H1 (cell line): Measurements from ENCODE around the gene JMJD8. TPM values are rescaled to one million over a fixed set of nuclear protein-coding genes. Genes with fewer than 3 reads are reported as not detected.

ENCODE experiments used
- CTCF ChIA-PET: fragments of 300-600 bp; sonication (Branson Sonifier 250); formaldehyde crosslinking; loops from one replicate; lab custom pipeline; 2021; ENCODE audit not compliant: partially characterized antibody; lab: Charles Lee
- POLR2A ChIA-PET: fragments of 300-600 bp; sonication (Branson Sonifier 250); formaldehyde crosslinking; loops from one replicate; lab custom pipeline; 2021; ENCODE audit warnings: inconsistent platforms; ENCODE audit not compliant: partially characterized antibody; lab: Charles Lee
- DNase-seq, 2 experiments: peaks; one replicate each; pipeline versions ENCODE4 v3.0.0 to v3.0.0-alpha.2; 2010 to 2022; ENCODE audit warnings: low spot score in 2 of 2, low read depth in 1 of 2, mixed read lengths in 1 of 2
- FAIRE-seq: peaks from 2 replicates; lab custom pipeline; 2011; peaks lifted over from hg19 to GRCh38; lab: Jason Lieb, UNC
- H2AFZ ChIP-seq: 2 replicates; pipeline ENCODE4 v1.8.1; 2012; ENCODE audit warnings: low read length, inconsistent platforms
- H2AK5ac ChIP-seq: 2 replicates; pipeline ENCODE4 v1.6.1; 2013; ENCODE audit warnings: low read depth, low read length
- H2BK120ac ChIP-seq: replicated peaks from 2 replicates; pipeline ENCODE3; 2013; ENCODE audit warnings: low read depth, low read length, inconsistent platforms
- H2BK12ac ChIP-seq: 2 replicates; pipeline ENCODE4 v1.6.1; 2013; ENCODE audit warnings: low read depth, low read length
- H2BK15ac ChIP-seq: 2 replicates; pipeline ENCODE4 v1.6.1; 2013; ENCODE audit warnings: low read length
- H2BK20ac ChIP-seq: 2 replicates; pipeline ENCODE4 v1.6.1; 2013; ENCODE audit warnings: low read length
- H2BK5ac ChIP-seq: 2 replicates; pipeline ENCODE4 v1.6.1; 2013; ENCODE audit warnings: low read depth, low read length
- H3K14ac ChIP-seq: 2 replicates; pipeline ENCODE4 v1.6.1; 2013; ENCODE audit warnings: inconsistent platforms; ENCODE audit not compliant: insufficient read length
- H3K18ac ChIP-seq: 2 replicates; pipeline ENCODE4 v1.6.1; 2013; ENCODE audit warnings: low read length; ENCODE audit errors: extremely low read depth
- H3K23ac ChIP-seq: 2 replicates; pipeline ENCODE4 v1.6.1; 2013; ENCODE audit warnings: inconsistent platforms; ENCODE audit not compliant: insufficient read length
- H3K23me2 ChIP-seq: 2 replicates; pipeline ENCODE4 v1.6.1; 2013; ENCODE audit warnings: low read depth, low read length
- H3K27ac ChIP-seq: 2 replicates; pipeline ENCODE4 v1.6.1; 2011; ENCODE audit warnings: low read depth, low read length, inconsistent platforms
- H3K27me3 ChIP-seq, 4 experiments: replicated peaks in 1 of 4; 1 replicate in 1 of 4; 2 replicates in 3 of 4; pipeline versions ENCODE4 v1.6.1 to v1.8.1; 2011 to 2013; ENCODE audit warnings: low read length in 3 of 4, mild to moderate bottlenecking in 3 of 4, inconsistent platforms in 2 of 4, mixed read lengths in 2 of 4, moderate library complexity in 1 of 4; ENCODE audit not compliant: control insufficient read depth in 3 of 4, insufficient read depth in 3 of 4; ENCODE audit errors: extremely low read depth in 1 of 4
- H3K36me3 ChIP-seq, 4 experiments: 2 replicates each; pipeline versions ENCODE4 v1.6.1 to v1.8.1; 2011 to 2013; ENCODE audit warnings: mild to moderate bottlenecking in 4 of 4, low read length in 3 of 4, moderate library complexity in 2 of 4, control low read depth in 1 of 4, inconsistent platforms in 1 of 4; ENCODE audit not compliant: insufficient read depth in 4 of 4, control insufficient read depth in 2 of 4
- H3K4ac ChIP-seq: replicated peaks from 2 replicates; pipeline ENCODE3; 2013; ENCODE audit warnings: low read length, low read depth, mixed read lengths, inconsistent platforms; ENCODE audit not compliant: insufficient read length
- H3K4me1 ChIP-seq, 4 experiments: replicated peaks in 1 of 4; 1 replicate in 1 of 4; 2 replicates in 3 of 4; pipeline versions ENCODE4 v1.6.1 to v1.8.1; 2011 to 2013; ENCODE audit warnings: low read length in 3 of 4, inconsistent platforms in 2 of 4, mixed read lengths in 1 of 4; ENCODE audit not compliant: insufficient read depth in 4 of 4, control insufficient read depth in 3 of 4
- H3K4me2 ChIP-seq, 2 experiments: 2 replicates each; pipeline versions ENCODE4 v1.6.1 to v1.8.1; 2011 to 2013; ENCODE audit warnings: low read depth in 2 of 2, low read length in 2 of 2, control low read depth in 1 of 2, inconsistent platforms in 1 of 2, mild to moderate bottlenecking in 1 of 2; ENCODE audit not compliant: insufficient read depth in 1 of 2
- H3K4me3 ChIP-seq, 4 experiments: fragments of 200-600, 300-600 bp in 1 of 4; sonication (generic), shearing (Covaris generic), sonication (Bioruptor Twin) in 1 of 4; 2 replicates each; pipeline versions ENCODE4 v1.5.1 to v1.8.1; 2011 to 2016; ENCODE audit warnings: low read length in 4 of 4, low read depth in 3 of 4, control low read depth in 2 of 4, inconsistent platforms in 2 of 4, mild to moderate bottlenecking in 2 of 4, mixed read lengths in 1 of 4, moderate library complexity in 1 of 4; ENCODE audit not compliant: insufficient read depth in 2 of 4; ENCODE audit errors: extremely low read depth in 1 of 4
- H3K56ac ChIP-seq: replicated peaks from 2 replicates; pipeline ENCODE3; 2013; ENCODE audit warnings: low read depth, mild to moderate bottlenecking, mixed read lengths, low read length, inconsistent platforms; ENCODE audit not compliant: insufficient read length
- H3K79me1 ChIP-seq: 2 replicates; pipeline ENCODE4 v1.6.1; 2013; ENCODE audit warnings: low read depth, low read length, control low read depth
- H3K79me2 ChIP-seq, 2 experiments: 2 replicates each; pipeline versions ENCODE4 v1.6.1 to v1.8.1; 2012 to 2013; ENCODE audit warnings: low read length in 2 of 2, mild to moderate bottlenecking in 2 of 2, inconsistent platforms in 1 of 2; ENCODE audit not compliant: insufficient read depth in 2 of 2, control insufficient read depth in 1 of 2
- H3K9ac ChIP-seq, 4 experiments: replicated peaks in 1 of 4; 1 replicate in 1 of 4; 2 replicates in 3 of 4; pipeline versions ENCODE4 v1.6.1 to v1.8.1; 2011 to 2013; ENCODE audit warnings: low read depth in 3 of 4, low read length in 3 of 4, control low read depth in 2 of 4, mild to moderate bottlenecking in 2 of 4, moderate library complexity in 2 of 4, inconsistent platforms in 1 of 4; ENCODE audit errors: extremely low read depth in 1 of 4
- H3K9me3 ChIP-seq, 2 experiments: 2 replicates each; pipeline versions ENCODE4 v1.6.1 to v1.8.1; 2012 to 2013; ENCODE audit warnings: mild to moderate bottlenecking in 2 of 2, moderate library complexity in 2 of 2, control low read depth in 1 of 2, inconsistent platforms in 1 of 2, low read depth in 1 of 2, low read length in 1 of 2, mixed read lengths in 1 of 2; ENCODE audit not compliant: insufficient read depth in 2 of 2
- H4K20me1 ChIP-seq, 2 experiments: replicated peaks in 1 of 2; 2 replicates each; pipeline versions ENCODE3 to v1.8.1; 2011 to 2013; ENCODE audit warnings: inconsistent platforms in 2 of 2, low read length in 2 of 2, mild to moderate bottlenecking in 1 of 2; ENCODE audit not compliant: insufficient read depth in 2 of 2, control insufficient read depth in 1 of 2
- H4K5ac ChIP-seq: 2 replicates; pipeline ENCODE4 v1.6.1; 2013; ENCODE audit warnings: low read length, low read depth, mixed read lengths, inconsistent platforms; ENCODE audit not compliant: insufficient read length
- H4K8ac ChIP-seq: 2 replicates; pipeline ENCODE4 v1.8.0; 2013; ENCODE audit warnings: mild to moderate bottlenecking, moderate library complexity, low read length, inconsistent platforms; ENCODE audit not compliant: insufficient read depth; ENCODE audit errors: extremely low read depth
- H4K91ac ChIP-seq: replicated peaks from 2 replicates; pipeline ENCODE3; 2013; ENCODE audit warnings: low read length, mixed read lengths, inconsistent platforms; ENCODE audit not compliant: insufficient read length
- ASH2L ChIP-seq: fragments of 200-600, 300-600 bp; sonication (generic); IDR thresholded peaks from one replicate; pipeline ENCODE4 v1.7.1; 2017; ENCODE audit warnings: low read length
- TCF12 ChIP-seq: IDR thresholded peaks from 2 replicates; pipeline ENCODE4 v1.6.1; 2011; ENCODE audit warnings: low read depth, mild to moderate bottlenecking, low read length
- WGBS, 2 experiments: shearing (Covaris generic) in 1 of 2; methylation state at CpG; one replicate each; pipeline versions ENCODE4 v1.1.6 to v1.1.7; 2013 to 2015; ENCODE audit warnings: low lambda C conversion rate in 2 of 2, mixed read lengths in 2 of 2, inconsistent platforms in 1 of 2, low coverage in 1 of 2, missing lambda C conversion rate in 1 of 2; ENCODE audit not compliant: insufficient replicate concordance in 2 of 2, insufficient coverage in 1 of 2, insufficient read length in 1 of 2; ENCODE audit errors: extremely low coverage in 1 of 2, missing lambda C conversion rate in 1 of 2; 5-methylcytosine and 5-hydroxymethylcytosine counted together
- polyA plus RNA-seq, 7 experiments: library from polyadenylated mRNA; depleted of rRNA in 3 of 7; stranded (reverse) in 5 of 7; unstranded in 2 of 7; fragments of >200 nt in 5 of 7; fragments of 200-250 nt in 2 of 7; gene quantifications; 1 replicate in 5 of 7; 2 replicates in 1 of 7; 4 replicates in 1 of 7; pipeline versions ENCODE4 v1.2.1 to v1.2.3, GENCODE V29; 2011 to 2013; ENCODE audit warnings: missing spikeins in 2 of 7, mixed read lengths in 2 of 7
- total RNA-seq: library from RNA; stranded (reverse); fragmentation: NEBNext Ultra II Directional; extraction: Animal tissue kit (Norgen Biotek cat#: 25700); gene quantifications from 2 replicates; pipeline ENCODE4 v1.2.1, GENCODE V29; 2021

Gene JMJD8
- total and polyA plus RNA-seq, 2 of the 8 experiments (the other 6 are each of a cell fraction or from before 2014, with no cell fraction given) = 46.4 to 87.4 TPM

DNA sequence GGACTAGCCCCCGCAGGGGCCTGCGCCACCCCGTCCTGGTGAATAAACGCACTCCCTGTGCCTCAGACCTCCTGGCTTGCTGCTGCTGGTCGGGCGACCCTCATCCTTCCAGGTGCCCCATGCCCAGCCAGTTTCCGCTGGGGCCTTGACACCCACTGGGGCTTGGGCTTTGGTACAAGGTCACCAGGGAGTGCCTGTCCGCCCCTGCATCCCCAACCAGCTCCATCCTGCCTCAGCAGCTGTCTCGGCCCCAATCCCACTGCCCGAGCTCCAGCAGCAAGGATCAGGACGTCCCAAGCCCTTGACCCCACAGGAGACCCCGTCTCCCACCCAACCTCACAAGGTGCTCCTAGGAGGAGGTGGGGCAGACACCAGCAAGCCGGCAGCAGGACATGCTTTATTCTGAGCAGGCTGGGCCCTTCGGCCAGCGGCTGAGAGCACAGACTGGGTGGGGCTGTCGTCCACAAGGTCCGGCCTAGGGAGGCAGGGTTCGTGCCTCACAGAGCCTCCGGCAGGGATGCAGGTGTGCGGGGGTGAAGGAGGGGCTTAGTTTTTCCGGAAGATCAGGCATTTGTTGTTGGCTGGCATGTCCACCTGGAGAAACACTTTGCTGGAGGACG lies 50.0 kb downstream of the JMJD8 start:
- no peaks in the 10 kb centered on the region for H3K9me3 ChIP-seq
- no peak overlapping the region for H3K4me3 ChIP-seq
- DNase-seq = no peak
- peaks cover 3 to 10% of the 10 kb centered on the region in 2 experiments for H4K20me1 ChIP-seq
- no peak overlapping the region for H3K14ac ChIP-seq
- no peak overlapping the region for H3K4ac ChIP-seq
- H3K56ac ChIP-seq = no peak overlapping the region
- H3K79me1 ChIP-seq = no peaks in the 10 kb centered on the region
- no peak overlapping the region for H2AFZ ChIP-seq
- H2BK5ac ChIP-seq = no peak overlapping the region
- H3K27me3 ChIP-seq = no peaks in the 10 kb centered on the region
- no peak overlapping the region for H2BK120ac ChIP-seq
- H3K27ac ChIP-seq = no peak overlapping the region
- H3K9ac ChIP-seq = no peak overlapping the region
- WGBS, 2 experiments = 88% methylated on average over 21 of the region's 22 CpGs; no CpG with 5 or more reads in 1 of the 2 experiments
- no peak overlapping the region for H4K91ac ChIP-seq
- H2BK12ac ChIP-seq = peak overlapping the region; percentile 17; the same call in 1 of the 2 replicates
- ChIA-PET POLR2A (interaction anchor here (0.7 to 2.7 kb wide), 7 partner anchors 10 to 263 kb away, joined by 3 to 16 read pairs (median 4); partner anchors contain the start of gene MRPL28), CTCF (interaction anchor here (0.6 to 1.3 kb wide), 3 partner anchors 14 to 67 kb away, joined by 3 read pairs; partner anchors contain the start of gene NHLRC4)
- no peak overlapping the region for H3K4me2 ChIP-seq
- no peak overlapping the region for H2AK5ac ChIP-seq
- H2BK20ac ChIP-seq = no peak overlapping the region
- H3K23ac ChIP-seq = no peak overlapping the region
- no peak overlapping the region for H3K18ac ChIP-seq
- no peak overlapping the region for H4K5ac ChIP-seq
- no peak overlapping the region for H2BK15ac ChIP-seq
- peaks cover 0 to 42% (median 34%) of the 10 kb centered on the region in 4 experiments; a peak in 6 of 7 replicates for H3K4me1 ChIP-seq
- peaks cover 0 to 21% (median 3%) of the 10 kb centered on the region in 4 experiments; a peak in 4 of 8 replicates for H3K36me3 ChIP-seq
- peaks cover 8% of the 10 kb centered on the region; the same call in 1 of the 2 replicates for H3K23me2 ChIP-seq
- H4K8ac ChIP-seq = no peak overlapping the region
- no peak for FAIRE-seq
- peaks cover 0 to 6% of the 10 kb centered on the region in 2 experiments; a peak in 1 of 4 replicates for H3K79me2 ChIP-seq
- no peak for TF ChIP-seq ASH2L
- no peak for TF ChIP-seq TCF12
